HCEC 1CT (cell line): ENCODE results near the gene HOXC9.
"Not testable (repeated sequence)": the region's sequence is repeated elsewhere in the genome, so short reads cannot be mapped to it uniquely, and the experiment has no call there.

Experiments
- DNase-seq: peaks from one replicate; pipeline ENCODE4 v3.0.0-alpha.2; 2017

HOXC9 gene

DNA sequence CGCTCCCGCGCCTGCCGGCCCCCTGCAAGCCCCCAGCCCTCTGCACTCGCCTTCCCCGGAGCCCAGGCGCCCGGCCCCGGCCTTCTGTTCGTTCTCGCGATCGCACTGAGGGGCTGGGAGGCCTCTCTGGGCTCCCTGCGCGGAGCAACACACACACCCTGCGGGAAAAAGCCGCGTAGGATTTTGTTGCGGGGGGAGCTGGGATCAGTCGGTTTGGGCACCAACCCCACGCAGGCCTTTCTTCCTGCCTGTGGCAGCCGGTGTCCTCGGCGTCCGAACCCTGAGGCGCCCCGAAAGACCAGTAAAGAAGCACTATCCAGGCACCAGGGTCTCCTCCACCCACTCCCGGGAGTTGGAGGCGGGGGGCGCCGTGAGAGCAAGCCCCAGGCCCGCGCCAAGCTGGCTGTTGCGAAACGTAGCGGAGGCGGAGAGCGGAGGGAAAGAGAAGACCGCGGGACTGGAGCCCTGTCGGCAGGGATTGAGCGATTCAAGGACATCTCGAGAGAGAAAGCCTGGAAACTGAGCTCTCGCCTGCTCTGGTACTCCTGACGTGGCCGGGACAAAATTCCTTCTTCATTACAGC, 31.0 kb downstream of the HOXC9 start:
- no peak for DNase-seq

- no peak for DNase-seq
Observed at GRCh38 chr12:54031480-54031879, 31.5 kb downstream of the HOXC9 start.

- no peak for DNase-seq
Observed at GRCh38 chr12:54032086-54032619, 32.2 kb downstream of the HOXC9 start.

DNA sequence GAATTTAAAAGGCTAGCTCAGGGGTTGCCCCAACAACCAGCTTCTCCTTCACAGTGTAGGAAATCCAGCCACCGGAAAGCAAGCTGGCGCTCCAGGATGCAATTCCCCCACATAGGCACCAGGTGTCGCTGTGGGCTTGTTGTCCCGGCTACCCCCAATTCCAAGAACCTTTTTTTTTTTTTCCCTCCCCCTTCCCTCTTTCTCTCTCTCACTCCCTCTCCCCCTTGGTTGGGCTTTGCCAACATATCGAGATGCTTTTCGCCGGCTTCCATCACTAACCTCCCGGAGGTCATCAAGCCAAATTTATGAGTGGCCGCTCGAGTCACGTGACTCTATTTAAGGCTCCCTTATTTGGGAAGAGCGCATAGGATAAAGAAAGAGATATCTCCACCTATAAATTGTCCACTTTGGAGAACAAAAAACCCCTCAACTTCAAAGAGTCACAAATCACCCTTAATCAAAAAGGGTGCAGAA, 32.7 kb downstream of the HOXC9 start, which contains the start of gene HOXC5:
HOXC5 (plus strand) TSS at position 424 of the 474 bp plus-strand sequence. CDS start 73 bp downstream, outside the sequence.
- peak; percentile 53 for DNase-seq

DNA sequence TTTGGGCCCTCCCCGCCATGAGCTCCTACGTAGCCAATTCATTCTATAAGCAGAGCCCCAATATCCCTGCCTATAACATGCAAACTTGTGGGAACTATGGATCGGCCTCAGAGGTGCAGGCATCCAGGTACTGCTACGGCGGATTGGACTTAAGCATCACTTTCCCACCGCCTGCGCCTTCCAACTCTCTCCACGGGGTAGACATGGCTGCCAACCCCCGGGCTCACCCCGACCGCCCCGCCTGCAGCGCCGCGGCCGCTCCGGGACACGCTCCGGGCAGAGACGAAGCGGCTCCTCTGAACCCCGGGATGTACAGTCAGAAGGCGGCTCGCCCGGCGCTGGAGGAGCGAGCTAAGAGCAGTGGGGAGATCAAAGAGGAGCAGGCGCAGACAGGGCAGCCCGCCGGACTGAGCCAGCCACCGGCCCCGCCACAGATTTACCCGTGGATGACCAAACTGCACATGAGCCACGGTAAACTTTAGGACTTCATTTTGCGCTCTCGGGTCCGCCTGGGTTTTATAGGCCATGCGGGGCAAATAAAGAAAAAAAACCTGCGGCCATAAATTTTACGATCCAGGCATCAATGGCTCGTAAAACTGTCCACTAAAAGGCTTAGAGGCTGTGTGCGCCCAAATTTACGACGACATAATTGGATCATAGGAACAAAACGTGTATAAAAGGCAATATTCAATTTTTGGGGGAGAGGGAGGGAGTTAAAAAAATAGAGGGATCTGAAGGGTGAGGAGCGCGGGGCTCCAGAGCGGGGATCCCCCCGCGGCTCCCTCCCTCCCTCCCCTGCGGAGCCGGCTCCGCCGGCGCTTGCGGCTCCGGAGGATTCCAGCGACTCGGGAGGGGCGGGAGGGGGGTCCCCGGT, 33.4 kb downstream of the HOXC9 start:
- DNase-seq, result no peak

GRCh38 chr12:54033980-54034784, 34.2 kb downstream of the HOXC9 start:
- no peak for DNase-seq

- no peak for DNase-seq
Observed at GRCh38 chr12:54034785-54035310, 34.9 kb downstream of the HOXC9 start.

DNA sequence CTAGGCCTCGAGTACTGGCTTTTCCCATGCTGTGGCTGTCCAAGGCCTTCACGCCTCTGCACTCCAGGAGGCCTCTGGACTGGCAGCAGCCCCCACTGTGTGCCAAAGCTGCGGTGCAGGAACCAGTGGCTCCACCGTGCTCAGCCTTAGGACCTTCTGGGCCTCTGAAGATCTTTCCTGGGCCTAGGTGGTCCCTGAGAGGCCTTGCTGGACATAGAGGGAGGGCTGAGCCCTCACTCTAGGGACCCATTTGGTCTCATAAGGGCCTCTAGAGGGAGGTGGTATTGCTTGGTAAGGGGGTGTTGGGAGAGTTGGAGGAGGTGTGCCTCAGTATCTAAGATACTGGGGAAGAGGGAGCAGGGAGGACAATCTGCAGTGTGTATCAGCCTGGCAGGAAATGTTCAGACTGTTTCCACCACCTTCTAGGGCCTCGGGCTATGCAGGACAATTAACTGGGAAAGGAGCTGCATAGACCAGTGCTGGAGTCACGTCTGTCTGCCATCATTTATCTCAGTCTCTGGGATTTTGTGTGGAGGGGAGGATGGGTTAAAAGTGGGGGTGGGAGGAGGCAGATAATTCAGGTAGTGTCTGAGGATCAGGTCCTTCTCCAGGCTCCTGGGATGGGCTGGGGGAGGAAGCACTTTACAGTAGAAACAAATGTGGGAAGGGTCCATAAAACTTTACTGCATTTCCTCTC, 35.8 kb downstream of the HOXC9 start:
- DNase-seq, result no peak

DNA sequence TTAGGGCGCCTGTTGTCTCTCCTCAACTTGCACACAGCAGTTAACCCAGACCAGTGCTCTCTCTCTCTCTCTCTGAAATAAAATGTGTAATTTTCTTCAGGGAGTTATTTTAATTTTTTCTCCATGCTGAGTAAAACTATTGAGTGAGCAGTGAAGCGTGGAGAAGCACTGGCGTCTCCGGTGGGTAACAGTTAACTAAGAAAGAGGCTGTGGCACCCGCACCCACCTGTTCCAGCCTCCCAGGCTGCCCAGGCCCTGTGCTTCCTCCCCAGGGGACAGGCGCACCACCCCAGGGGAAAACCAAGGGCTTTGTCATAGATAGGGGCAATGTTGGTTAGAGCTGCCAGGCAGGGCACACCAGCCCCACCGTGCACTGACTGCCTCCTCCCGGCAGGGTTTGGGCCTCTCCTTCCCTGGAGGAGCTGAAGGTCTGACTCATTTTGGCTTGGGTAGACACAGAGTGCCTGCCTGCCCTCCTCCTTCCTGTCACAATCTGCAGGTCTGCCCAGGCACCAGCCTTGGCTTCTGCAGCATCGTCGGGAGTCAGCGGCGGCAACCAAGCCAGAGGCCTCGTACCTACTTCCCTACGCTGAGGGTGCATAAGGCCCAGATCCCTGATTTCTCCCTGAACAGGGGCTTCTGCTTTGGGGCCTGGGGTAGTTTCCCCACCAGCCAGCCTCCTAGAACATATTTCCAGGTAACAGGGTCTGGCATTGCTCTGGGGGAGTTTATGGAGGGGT, 36.8 kb downstream of the HOXC9 start:
- no peak for DNase-seq

- no peak for DNase-seq
Observed at GRCh38 chr12:54037360-54038283, 37.7 kb downstream of the HOXC9 start.

DNA sequence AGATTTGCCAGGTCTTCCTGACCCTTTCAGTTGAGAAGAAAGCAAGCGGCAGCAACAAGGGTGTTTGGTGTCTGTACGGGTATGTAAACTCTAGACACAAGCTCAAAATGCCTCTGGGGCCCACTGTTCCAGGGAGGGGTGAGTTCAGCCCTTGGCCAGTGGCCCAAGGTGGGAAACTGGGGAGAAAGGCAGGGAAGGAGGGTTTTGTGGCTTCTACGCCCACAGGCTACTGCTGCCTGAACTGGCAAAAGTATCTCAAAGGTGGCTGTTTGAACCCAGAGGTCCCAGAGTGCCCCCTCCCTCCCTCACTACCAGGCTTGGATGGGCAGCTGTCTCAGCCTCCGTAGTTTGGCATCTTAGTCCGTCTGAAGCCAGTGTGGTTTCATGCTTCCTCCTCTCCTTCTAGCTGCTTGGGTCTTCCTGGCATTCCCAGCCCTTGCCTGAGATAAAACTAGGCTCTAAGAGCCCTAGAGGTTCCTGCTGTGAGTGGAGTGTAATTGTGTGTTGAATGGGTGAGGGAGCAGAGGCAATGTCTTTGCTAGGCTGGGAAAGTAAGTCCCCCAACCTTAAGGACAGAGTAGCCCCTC, 38.4 kb downstream of the HOXC9 start:
- no peak for DNase-seq

- DNase-seq, result no peak
Observed at GRCh38 chr12:54038871-54039414, 39.0 kb downstream of the HOXC9 start.

GRCh38 chr12:54039417-54040147, 39.6 kb downstream of the HOXC9 start:
- no peak for DNase-seq

- no peak for DNase-seq
Observed at GRCh38 chr12:54040148-54040494, 40.2 kb downstream of the HOXC9 start.

- no peak for DNase-seq
Observed at GRCh38 chr12:54040648-54041047, 40.7 kb downstream of the HOXC9 start.

DNA sequence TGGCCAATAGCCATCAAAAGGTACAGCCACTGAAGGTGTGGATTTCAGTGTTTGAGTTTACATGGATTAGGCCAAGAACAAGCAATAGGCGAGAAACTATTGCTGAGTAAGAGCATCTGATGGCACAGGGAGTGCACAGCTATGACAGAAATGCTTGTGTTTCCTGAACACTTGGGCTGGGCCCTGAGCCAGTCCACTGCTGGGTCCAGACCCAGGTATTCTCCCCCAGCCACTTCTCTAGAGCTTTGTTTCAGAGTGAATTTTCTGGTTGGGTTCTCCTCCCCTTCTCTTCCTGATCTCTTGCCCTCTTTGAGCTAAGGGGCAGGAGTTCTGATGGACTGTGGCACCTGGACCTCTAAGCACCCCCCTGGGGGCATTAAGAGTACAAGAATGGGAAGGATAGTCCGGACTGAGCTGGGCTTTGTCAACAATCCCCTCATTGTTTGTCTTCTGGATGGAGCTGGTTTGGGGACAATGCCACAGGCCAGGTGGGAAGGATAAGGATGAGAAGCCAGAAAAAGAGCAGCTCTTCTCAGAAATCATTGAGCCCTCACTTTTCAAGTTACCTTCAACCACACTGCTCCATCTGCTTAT, 41.2 kb downstream of the HOXC9 start:
- DNase-seq, result no peak

DNA sequence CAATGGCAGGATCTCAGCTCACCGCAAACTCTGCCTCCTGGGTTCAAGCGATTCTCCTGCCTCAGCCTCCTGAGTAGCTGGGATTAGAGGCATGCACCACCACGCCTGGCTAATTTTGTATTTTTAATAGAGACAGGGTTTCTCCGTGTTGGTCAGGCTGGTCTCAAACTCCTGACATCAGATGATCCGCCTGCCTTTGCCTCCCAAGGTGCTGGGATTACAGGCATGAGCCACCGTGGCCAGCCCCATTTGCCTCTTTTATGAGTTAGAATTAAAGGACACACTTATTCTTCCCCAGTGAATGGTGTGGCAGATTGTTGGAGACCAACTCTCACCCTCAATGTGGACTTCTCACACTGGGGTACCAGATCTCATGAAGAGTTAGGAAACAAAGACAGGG, 42.1 kb downstream of the HOXC9 start:
- not testable (repeated sequence) for DNase-seq
